ENCODE measurements around the gene KLRB1. TPM values are rescaled to one million over a fixed set of nuclear protein-coding genes. Genes with fewer than 3 reads are reported as not detected.

Gene KLRB1
- total RNA-seq, 1 experiment from 2014 or later = not detected

GRCh38 chr12:9590441-9590840 lies 17.3 kb downstream of the KLRB1 start:
- no peak for ATAC-seq
- no peak overlapping the region for H3K4me3 ChIP-seq (replicated peaks in 1 of 2; ENCODE audit: low read depth in 1 of 2, low read length in 2 of 2)

GRCh38 chr12:9588749-9589148 lies 19.0 kb downstream of the KLRB1 start:
- Histone ChIP-seq H3K79me2 (ENCODE audit: insufficient read depth, low read length) (no peaks in the 10 kb centered on the region), H3K27me3 (ENCODE audit: insufficient read depth, low read length) (no peaks in the 10 kb centered on the region), H3K4me1 (ENCODE audit: control insufficient read depth in 1 of 2, insufficient read depth in 2 of 2, low read length in 2 of 2) (no peaks in the 10 kb centered on the region), H3K4me3 (replicated peaks in 1 of 2; ENCODE audit: low read depth in 1 of 2, low read length in 2 of 2) (no peak overlapping the region), H3K4me2 (ENCODE audit: low read length) (no peak overlapping the region), H3K27ac (ENCODE audit: low read depth, low read length) (no peak overlapping the region), H3K9me3 (ENCODE audit: control insufficient read depth in 1 of 2, insufficient read depth in 1 of 2, low read depth in 1 of 2, low read length in 2 of 2) (no peaks in the 10 kb centered on the region), H4K20me1 (ENCODE audit: insufficient read depth) (no peaks in the 10 kb centered on the region), H2AFZ (ENCODE audit: low read depth, low read length, poor library complexity, severe bottlenecking) (no peak overlapping the region), H3K9me2 (ENCODE audit: insufficient read depth) (no peaks in the 10 kb centered on the region), H3K36me3 (ENCODE audit: control insufficient read depth in 1 of 2, insufficient read depth in 2 of 2, low read length in 2 of 2) (no peaks in the 10 kb centered on the region), H3K9ac (ENCODE audit: low read length) (no peak overlapping the region)
- ATAC-seq (no peak), DNase-seq (ENCODE audit: low read depth, low spot score) (no peak)
- intact Hi-C loops (cut with micrococcal nuclease) = loop anchor here (5.0 kb wide), 1 partner anchor 111 kb away; no protein-coding TSS in a partner anchor
- RAD21 ChIA-PET (ENCODE audit: low non-redundant PET in 1 of 2, low total read pairs in 2 of 2, uncharacterized antibody in 2 of 2, unreplicated experiment in 2 of 2) = no interaction called here
- CTCF ChIA-PET = no interaction called here
- BruUV-seq (replicated peaks) = no TSS peak
- POLR2A ChIA-PET = no interaction called here
- TF ChIP-seq CBX3 (IDR thresholded peaks at IDR 0.05; ENCODE audit: low read depth) (no peak), CEBPB (IDR thresholded peaks at IDR 0.05; ENCODE audit: low read depth) (no peak), ATF3 (IDR thresholded peaks at IDR 0.05) (no peak), EZH2phosphoT487 (IDR thresholded peaks at IDR 0.05; ENCODE audit: borderline replicate concordance) (no peak), FOSL1 (IDR thresholded peaks at IDR 0.05; ENCODE audit: low read depth) (no peak), RAD21 (IDR thresholded peaks at IDR 0.05; ENCODE audit: low read depth) (no peak), SP1 (IDR thresholded peaks at IDR 0.05; ENCODE audit: low read depth) (no peak), CTCF (IDR thresholded peaks at IDR 0.05 in 2 of 3, conservative IDR thresholded peaks at IDR 0.05 in 1 of 3; ENCODE audit: borderline replicate concordance in 1 of 3, insufficient read depth in 1 of 3, low read depth in 2 of 3, low read length in 2 of 3) (no peak), MAX (IDR thresholded peaks at IDR 0.05) (no peak), YY1 (IDR thresholded peaks at IDR 0.05; ENCODE audit: extremely low read depth, insufficient replicate concordance, low read depth, low read length) (no peak), POLR2AphosphoS5 (IDR thresholded peaks at IDR 0.05; ENCODE audit: low read depth, low read length) (no peak)

More at GRCh38 chr12:9590441-9590840, 17.3 kb downstream of the KLRB1 start:
- H3K4me2 ChIP-seq (ENCODE audit: low read length) = no peak overlapping the region
- no peaks in the 10 kb centered on the region for H3K27me3 ChIP-seq (ENCODE audit: insufficient read depth, low read length)
- DNase-seq (ENCODE audit: low read depth, low spot score) = no peak
- no peaks in the 10 kb centered on the region for H3K9me2 ChIP-seq (ENCODE audit: insufficient read depth)
- H3K36me3 ChIP-seq (ENCODE audit: control insufficient read depth in 1 of 2, insufficient read depth in 2 of 2, low read length in 2 of 2) = no peaks in the 10 kb centered on the region
- no peak overlapping the region for H3K27ac ChIP-seq (ENCODE audit: low read depth, low read length)
- BruUV-seq (replicated peaks) = no TSS peak
- ChIA-PET CTCF (no interaction called here), POLR2A (no interaction called here), RAD21 (ENCODE audit: low non-redundant PET in 1 of 2, low total read pairs in 2 of 2, uncharacterized antibody in 2 of 2, unreplicated experiment in 2 of 2) (no interaction called here)
- no peak overlapping the region for H3K9ac ChIP-seq (ENCODE audit: low read length)
- H3K4me1 ChIP-seq (ENCODE audit: control insufficient read depth in 1 of 2, insufficient read depth in 2 of 2, low read length in 2 of 2) = no peaks in the 10 kb centered on the region
- no peaks in the 10 kb centered on the region for H4K20me1 ChIP-seq (ENCODE audit: insufficient read depth)
- no peaks in the 10 kb centered on the region for H3K9me3 ChIP-seq (ENCODE audit: control insufficient read depth in 1 of 2, insufficient read depth in 1 of 2, low read depth in 1 of 2, low read length in 2 of 2)
- TF ChIP-seq ELF1 (IDR thresholded peaks at IDR 0.05; ENCODE audit: borderline replicate concordance, low read depth) (no peak), ZBTB33 (IDR thresholded peaks at IDR 0.05; ENCODE audit: extremely low read depth, insufficient replicate concordance, low read length) (no peak), CEBPB (IDR thresholded peaks at IDR 0.05; ENCODE audit: low read depth) (no peak), POLR2AphosphoS5 (IDR thresholded peaks at IDR 0.05; ENCODE audit: low read depth, low read length) (no peak), RAD21 (IDR thresholded peaks at IDR 0.05; ENCODE audit: low read depth) (no peak), SP1 (IDR thresholded peaks at IDR 0.05; ENCODE audit: low read depth) (no peak), SRF (IDR thresholded peaks at IDR 0.05; ENCODE audit: low read depth) (no peak)
- no peaks in the 10 kb centered on the region for H3K79me2 ChIP-seq (ENCODE audit: insufficient read depth, low read length)
- no peak overlapping the region for H2AFZ ChIP-seq (ENCODE audit: low read depth, low read length, poor library complexity, severe bottlenecking)
- intact Hi-C loops (cut with micrococcal nuclease) = no loop called here

All from HCT116 (cell line).